ENCODE results near the gene AJM1.
A peak's percentile ranks its signal among the peaks of the same experiment; 100 is the strongest.

AJM1 gene

DNA sequence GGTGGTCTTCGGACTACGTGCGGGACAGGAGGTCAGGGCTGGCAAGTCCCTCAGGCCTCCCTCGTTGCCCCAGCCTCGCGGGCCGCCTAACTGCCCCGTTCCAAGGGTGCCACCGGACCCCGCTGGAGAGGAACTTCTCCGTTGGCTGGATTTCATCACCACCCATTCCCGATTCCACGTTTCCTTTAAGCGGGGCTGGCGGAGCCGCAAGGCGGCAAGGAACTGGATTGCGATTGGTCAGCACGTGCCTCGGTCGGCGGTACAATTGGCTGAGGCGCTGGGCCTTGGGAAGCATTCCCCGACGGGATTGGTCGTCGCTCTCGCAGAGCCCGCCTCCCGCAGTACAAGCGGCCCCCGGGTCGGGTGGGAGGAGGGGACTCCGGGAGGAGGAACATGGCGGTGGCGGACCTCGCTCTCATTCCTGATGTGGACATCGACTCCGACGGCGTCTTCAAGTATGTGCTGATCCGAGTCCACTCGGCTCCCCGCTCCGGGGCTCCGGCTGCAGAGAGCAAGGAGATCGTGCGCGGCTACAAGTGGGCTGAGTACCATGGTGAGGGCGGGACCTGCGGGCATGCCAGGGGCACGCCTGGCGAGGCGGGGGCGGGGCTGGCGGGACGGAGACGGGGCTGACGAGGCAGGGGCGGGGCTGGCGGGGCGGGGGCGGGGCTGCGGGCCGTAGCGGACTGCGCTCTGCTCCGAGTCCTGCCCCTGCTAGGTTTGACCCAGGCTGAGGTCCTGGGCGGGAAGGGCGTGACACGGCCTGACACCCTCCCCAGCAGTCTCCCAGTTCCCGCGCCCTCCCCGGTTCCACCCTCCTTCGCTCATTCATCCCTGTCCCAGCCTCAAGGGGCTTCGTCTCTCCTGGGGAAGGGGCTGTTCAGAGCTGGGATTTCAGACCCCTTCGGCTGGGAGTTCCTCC lies 7.0 kb downstream of the AJM1 start, which contains the start of gene PHPT1:
TSS of gene PHPT1 (plus strand) at position 372 of the 922 bp plus-strand sequence. CDS start at position 394, 22 bp downstream.
- peak; percentile 99 for DNase-seq
- Histone ChIP-seq H3K4me3 (ENCODE audit: low read depth, low read length) (peak within 1 kb of the TSS; percentile 70), H3K9me3 (no peaks in the 10 kb centered on the region), H3K27me3 (no peaks in the 10 kb centered on the region), H3K4me1 (no peaks in the 10 kb centered on the region), H3K36me3 (peaks cover 11% of the 10 kb centered on the region)
- TF ChIP-seq, protein P1, sequence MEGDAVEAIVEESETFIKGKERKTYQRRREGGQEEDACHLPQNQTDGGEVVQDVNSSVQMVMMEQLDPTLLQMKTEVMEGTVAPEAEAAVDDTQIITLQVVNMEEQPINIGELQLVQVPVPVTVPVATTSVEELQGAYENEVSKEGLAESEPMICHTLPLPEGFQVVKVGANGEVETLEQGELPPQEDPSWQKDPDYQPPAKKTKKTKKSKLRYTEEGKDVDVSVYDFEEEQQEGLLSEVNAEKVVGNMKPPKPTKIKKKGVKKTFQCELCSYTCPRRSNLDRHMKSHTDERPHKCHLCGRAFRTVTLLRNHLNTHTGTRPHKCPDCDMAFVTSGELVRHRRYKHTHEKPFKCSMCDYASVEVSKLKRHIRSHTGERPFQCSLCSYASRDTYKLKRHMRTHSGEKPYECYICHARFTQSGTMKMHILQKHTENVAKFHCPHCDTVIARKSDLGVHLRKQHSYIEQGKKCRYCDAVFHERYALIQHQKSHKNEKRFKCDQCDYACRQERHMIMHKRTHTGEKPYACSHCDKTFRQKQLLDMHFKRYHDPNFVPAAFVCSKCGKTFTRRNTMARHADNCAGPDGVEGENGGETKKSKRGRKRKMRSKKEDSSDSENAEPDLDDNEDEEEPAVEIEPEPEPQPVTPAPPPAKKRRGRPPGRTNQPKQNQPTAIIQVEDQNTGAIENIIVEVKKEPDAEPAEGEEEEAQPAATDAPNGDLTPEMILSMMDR (IDR thresholded peaks at IDR 0.05; ENCODE audit: low read depth, low read length), result no peak

DNA sequence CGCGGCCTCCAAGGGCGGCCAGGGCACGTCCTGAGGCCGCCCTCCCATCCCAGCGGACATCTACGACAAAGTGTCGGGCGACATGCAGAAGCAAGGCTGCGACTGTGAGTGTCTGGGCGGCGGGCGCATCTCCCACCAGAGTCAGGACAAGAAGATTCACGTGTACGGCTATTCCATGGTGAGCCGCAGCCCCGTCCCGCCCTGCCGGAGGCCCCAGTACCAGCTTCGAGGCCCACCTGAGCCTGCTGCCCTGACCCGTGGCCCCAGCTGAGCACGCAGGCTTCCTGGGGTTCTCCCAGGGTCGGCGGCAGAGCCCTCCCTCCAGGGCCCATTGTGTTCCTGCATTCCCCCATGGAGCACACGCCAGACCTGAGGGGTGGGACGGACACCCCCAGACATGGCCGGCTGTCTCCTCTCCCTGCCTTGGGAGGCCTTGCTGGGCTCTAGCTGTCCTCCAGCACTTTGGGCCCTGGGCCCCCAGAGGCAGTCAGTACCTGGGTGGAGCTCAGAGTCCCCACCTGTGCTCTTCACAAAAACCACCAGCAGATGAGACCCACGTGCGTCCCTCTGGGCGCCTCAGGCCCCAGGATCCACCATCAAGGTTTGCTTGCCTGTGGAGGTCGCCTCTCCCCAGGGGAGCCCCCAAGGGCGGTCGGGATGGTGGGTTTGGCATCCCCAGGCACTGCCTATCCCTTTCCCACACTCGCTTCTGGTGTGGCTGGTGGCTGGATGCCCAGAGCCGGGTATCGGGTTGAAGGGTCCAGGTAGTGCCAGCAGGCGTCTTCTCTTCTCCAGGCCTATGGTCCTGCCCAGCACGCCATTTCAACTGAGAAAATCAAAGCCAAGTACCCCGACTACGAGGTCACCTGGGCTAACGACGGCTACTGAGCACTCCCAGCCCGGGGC lies 7.9 kb downstream of the AJM1 start:
- TF ChIP-seq, protein P1 (IDR thresholded peaks at IDR 0.05; ENCODE audit: low read depth, low read length), result no peak
- no peaks in the 10 kb centered on the region for H3K9me3 ChIP-seq
- peak overlapping the region; percentile 70 for H3K4me3 ChIP-seq (ENCODE audit: low read depth, low read length)
- DNase-seq, result peak; percentile 26
- H3K27me3 ChIP-seq, result no peaks in the 10 kb centered on the region
- peaks cover 13% of the 10 kb centered on the region for H3K36me3 ChIP-seq
- no peaks in the 10 kb centered on the region; the same call in 1 of the 2 replicates for H3K4me1 ChIP-seq

DNA sequence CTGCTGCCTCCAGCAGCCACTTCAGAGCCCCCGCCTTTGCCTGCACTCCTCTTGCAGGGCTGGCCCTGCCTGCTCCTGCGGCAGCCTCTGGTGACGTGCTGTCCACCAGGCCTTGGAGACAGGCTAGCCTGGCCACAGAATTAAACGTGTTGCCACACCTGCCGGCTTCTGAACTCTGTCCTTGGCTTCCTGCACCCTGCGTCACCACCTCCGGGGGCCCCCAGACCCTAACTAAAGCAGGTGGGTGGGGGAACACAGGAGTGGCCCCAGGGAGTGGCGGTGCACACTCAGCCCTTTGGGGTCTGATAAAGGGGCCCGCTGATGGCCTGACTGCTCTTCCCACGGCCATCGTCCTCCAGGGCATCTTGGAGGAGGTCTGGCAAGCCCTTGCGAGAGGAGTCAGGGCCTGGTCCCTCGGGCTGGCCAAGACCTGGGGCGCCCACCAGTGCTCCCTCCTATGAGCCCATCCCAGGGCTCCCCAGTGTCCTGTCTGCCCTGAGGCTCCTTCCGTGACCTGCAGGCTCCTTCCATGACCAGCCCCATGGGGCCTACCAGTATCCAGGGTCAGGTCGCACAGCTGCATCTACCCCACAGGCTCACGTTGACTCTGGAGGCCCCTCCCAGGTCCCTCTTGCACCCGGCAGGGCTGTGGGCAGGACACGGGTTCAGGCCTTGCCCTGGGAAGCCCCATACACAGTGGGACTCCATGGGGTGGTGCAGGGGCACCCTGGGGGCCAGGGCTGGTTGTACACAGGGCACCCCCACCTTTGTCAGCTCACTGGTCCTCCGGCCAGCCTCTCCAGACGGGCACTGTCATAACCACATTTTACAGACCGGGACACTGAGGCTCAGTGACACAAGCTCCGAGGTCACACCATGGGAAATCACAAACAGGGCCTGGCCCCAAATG lies 8.8 kb downstream of the AJM1 start:
- Histone ChIP-seq H3K27me3 (no peaks in the 10 kb centered on the region), H3K36me3 (peaks cover 13% of the 10 kb centered on the region), H3K4me3 (ENCODE audit: low read depth, low read length) (no peak overlapping the region), H3K9me3 (no peaks in the 10 kb centered on the region), H3K4me1 (peaks cover 9% of the 10 kb centered on the region)
- TF ChIP-seq, protein P1 (IDR thresholded peaks at IDR 0.05; ENCODE audit: low read depth, low read length), result no peak
- DNase-seq, result peak; percentile 24

DNA sequence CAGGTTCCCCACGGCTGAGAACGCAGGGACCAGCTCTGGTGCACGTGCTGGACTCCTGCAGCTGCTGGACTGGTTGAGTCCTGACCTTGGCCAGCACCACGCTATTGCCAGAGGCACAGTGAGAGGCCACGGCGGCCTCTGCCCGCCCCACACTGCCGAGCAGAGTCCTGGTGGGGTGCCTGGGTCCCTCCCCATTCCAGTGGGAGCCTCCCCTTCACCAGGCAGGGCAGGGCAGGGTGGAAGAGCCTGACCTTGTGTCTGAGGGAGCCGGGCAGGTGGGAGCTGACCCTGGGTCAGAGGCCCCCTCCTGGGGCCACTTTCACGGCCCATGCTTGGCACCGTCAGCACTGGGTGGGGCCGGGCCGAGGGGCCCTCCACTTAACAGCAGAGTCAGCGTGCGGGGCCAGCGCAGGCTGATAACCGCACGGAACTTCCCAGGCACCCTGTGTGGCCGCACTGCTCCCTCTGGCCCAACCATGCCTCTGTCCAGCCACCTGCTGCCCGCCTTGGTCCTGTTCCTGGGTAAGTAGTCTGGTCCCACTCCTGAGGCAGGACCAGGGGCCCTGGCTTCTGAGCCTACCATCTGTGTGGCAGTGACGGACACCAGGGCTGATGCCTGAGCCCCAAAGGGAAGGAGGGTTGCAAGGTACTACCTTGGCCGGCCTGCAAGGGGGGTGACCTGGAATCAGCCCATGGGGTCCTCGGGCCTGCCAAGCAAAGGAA lies 9.8 kb downstream of the AJM1 start, which contains the start of gene MAMDC4:
TSS of gene MAMDC4 (plus strand) at position 406 of the 723 bp plus-strand sequence. CDS start at position 477, 71 bp downstream.
- TF ChIP-seq, protein P1 (IDR thresholded peaks at IDR 0.05; ENCODE audit: low read depth, low read length), result no peak
- Histone ChIP-seq H3K9me3 (no peaks in the 10 kb centered on the region), H3K36me3 (peaks cover 13% of the 10 kb centered on the region), H3K4me3 (ENCODE audit: low read depth, low read length) (no peak within 1 kb of the TSS), H3K4me1 (peaks cover 10% of the 10 kb centered on the region), H3K27me3 (no peaks in the 10 kb centered on the region)
- DNase-seq, result peak; percentile 19
